Endothelial cell of hepatic sinusoid (primary cell): ENCODE data around the gene NRXN3.

Source experiments
- in situ Hi-C: cut with HindIII; loops from 2 replicates; pipeline ENCODE4 v1.10.0; 2017; ENCODE audit warnings: low sequenced_read_pairs

Gene NRXN3

GRCh38 chr14:79543967-79544697 lies 1374.0 kb downstream of the NRXN3 start:
- in situ Hi-C loops = no loop called here

DNA sequence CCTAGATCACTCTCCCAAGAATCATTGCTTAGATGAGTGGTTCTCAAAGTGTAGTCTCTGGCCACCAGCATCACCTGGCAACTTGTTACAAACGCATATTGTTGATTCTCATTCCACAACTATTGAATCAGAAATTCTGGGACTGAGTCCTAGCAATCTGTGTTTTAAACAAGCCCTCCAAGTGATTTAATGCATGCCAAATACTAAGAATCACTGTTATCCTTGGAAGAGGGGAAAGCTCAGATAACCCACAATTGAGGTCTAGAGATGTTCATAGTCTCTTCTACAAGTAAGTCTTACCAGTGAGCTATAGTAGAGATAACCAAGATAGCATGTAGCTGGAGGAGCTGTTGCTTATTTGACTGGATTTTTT lies 1374.5 kb downstream of the NRXN3 start:
- in situ Hi-C loops = no loop called here

- in situ Hi-C loops = no loop called here
Measured at GRCh38 chr14:79548836-79549235, 1378.7 kb downstream of the NRXN3 start.

DNA sequence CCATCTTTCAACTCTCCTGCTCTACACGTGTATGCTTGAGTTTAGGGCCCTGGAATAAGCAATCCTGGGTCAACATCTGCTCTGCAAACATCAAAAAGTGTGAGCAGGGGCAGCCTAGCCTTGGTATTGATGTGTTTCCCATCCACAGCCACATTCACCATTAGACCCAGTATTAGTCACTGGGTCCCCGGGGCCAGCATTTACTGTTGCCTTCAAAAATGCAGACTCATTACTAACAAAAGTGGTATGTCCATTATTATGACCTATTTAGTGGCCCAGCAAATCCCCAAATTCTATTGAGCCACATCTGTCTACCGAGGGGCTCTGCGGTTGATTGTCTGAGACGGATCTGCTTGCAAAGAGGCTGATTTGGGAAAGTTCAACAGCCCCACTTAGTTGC lies 1379.3 kb downstream of the NRXN3 start:
- in situ Hi-C loops = no loop called here

DNA sequence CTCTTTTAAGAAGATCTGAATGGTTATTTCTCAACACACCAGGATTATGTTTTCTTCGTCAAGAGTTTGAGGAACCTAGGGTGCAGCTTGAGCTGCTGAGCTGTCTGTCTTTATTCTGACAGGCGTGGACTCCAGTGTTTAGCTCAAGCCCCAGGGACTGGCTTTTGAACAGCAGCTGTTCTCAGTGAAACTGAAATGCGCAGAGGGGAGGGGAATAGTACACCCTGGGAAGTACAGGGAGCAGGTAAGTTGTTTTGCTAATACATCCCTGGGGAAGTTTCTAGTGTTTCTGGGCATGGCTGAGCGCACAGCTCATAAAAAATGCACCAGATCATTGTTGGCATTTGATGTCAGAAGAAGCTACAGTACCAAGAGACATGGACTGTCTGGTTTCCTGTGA lies 1381.3 kb downstream of the NRXN3 start:
- in situ Hi-C loops = no loop called here

GRCh38 chr14:79552778-79553177 lies 1382.6 kb downstream of the NRXN3 start:
- in situ Hi-C loops = no loop called here

DNA sequence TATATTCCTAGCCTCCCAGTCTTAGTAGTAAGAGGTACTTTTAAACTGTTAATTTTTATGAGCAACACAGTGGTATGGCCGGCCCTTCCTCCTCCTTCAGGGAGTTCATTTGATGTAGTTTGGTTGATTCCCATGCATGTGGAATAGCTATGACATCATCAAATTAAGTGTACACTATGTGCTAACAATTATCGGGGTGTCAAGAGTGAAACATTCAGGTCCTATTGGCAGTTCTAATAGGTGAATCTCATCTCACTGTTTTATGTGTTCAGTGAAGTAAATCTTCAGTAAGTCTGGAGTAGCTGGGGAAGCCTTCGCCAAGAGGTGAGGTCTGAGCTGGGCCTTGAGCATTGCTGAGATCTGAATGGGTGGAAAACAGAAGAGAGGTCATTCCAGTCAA lies 1384.6 kb downstream of the NRXN3 start:
- in situ Hi-C loops = no loop called here

- in situ Hi-C loops = no loop called here
Measured at GRCh38 chr14:79555429-79555828, 1385.3 kb downstream of the NRXN3 start.

DNA sequence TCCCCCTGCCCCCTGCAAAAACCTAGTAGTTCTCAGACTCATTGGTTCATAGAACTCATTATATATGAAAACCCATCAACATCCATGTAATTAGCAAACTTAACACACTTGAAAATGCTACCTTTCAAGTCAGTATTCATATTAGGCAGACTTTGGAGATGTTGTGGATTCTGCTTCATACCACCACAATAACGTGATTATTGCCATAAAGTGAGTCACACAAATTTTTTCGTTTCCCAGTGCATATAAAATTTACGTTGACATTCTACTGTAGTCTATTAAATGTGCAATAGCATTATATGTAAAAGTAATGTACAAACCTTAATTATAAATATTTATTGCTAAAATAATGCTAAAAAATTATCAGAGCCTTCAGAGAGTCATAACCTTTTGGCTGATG lies 1387.1 kb downstream of the NRXN3 start:
- in situ Hi-C loops = no loop called here

- in situ Hi-C loops = no loop called here
Measured at GRCh38 chr14:79562185-79562584, 1392.0 kb downstream of the NRXN3 start.

GRCh38 chr14:79564371-79564770 lies 1394.2 kb downstream of the NRXN3 start:
- in situ Hi-C loops = no loop called here

DNA sequence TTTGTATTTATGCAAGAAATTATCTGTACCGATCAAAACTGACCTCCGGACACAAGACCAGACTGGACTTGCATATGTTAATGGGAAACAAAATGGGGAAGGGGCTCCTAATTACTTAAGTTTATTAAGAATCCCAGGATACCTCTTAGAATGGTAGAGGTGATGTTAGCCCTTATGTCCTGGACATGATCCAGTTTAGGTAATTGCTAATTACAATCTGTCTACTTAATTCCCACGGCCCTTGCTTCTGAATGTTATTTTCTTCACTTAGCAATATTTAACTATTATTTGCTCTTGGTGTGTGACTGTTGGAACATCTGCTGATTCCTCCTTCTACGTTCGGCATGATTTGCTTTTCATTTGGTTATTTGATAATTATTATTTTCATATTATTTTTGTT lies 1397.1 kb downstream of the NRXN3 start:
- in situ Hi-C loops = no loop called here

DNA sequence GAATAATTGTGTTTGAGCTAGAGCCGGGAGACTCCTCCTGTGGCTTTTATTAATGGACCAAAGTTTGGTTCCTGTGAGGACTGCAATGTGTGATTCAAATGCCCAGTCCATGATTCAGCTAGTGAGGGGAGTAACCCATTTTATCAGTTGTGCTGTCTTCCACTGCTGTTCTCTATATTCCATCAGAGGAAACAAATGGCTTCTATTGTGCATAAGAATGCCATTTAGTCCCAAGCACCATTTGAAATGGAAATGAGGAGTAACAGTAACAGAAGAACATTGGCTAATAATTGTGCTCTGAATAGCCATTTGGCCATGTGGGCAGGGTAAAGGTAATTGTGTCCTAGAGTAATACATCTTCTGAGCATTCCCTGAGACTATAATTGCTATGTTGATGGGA lies 1398.4 kb downstream of the NRXN3 start:
- in situ Hi-C loops = no loop called here

- in situ Hi-C loops = no loop called here
Measured at GRCh38 chr14:79569072-79569471, 1398.9 kb downstream of the NRXN3 start.

DNA sequence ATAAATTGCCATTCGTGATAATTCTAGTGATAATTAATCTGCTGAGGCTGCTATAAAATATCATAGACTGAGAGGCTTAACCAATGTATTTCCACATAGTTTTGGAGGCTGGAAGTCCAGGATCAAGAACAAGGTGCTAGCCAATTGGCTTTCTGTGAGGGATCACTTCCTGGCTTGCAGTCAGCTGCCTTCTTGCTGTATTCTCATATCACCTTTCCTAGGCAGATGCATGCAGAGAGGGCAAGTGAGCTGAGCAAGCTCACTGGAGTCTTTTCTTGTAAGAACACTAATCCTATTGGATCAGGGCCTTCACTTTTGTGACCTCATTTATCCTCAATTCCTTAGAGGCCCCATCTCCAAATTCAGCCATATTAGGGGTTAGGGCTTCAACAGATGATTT lies 1400.5 kb downstream of the NRXN3 start:
- in situ Hi-C loops = no loop called here

GRCh38 chr14:79571366-79571765 lies 1401.2 kb downstream of the NRXN3 start:
- in situ Hi-C loops = no loop called here

GRCh38 chr14:79573486-79573885 lies 1403.3 kb downstream of the NRXN3 start:
- in situ Hi-C loops = no loop called here

DNA sequence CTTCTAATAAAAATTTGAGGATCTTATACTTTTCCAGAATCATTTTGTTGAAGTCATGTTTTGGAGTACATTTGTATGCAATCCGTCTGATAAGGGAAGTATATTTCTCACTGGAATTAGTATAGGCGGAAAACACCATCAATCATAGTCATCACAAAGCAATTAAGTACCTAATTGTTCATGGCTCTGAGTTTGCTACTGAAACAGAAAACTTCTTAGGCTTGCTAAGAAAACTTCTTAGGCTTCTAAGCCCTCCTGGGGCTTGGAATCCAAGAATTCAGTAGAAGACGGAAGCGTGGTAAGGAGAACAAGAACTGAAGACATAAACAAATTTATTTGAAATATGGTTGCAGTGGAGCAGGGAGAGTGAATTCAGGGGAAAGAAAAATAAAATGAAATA lies 1404.9 kb downstream of the NRXN3 start:
- in situ Hi-C loops = no loop called here

GRCh38 chr14:79576424-79576823 lies 1406.3 kb downstream of the NRXN3 start:
- in situ Hi-C loops = no loop called here

- in situ Hi-C loops = no loop called here
Measured at GRCh38 chr14:79578470-79578869, 1408.3 kb downstream of the NRXN3 start.

DNA sequence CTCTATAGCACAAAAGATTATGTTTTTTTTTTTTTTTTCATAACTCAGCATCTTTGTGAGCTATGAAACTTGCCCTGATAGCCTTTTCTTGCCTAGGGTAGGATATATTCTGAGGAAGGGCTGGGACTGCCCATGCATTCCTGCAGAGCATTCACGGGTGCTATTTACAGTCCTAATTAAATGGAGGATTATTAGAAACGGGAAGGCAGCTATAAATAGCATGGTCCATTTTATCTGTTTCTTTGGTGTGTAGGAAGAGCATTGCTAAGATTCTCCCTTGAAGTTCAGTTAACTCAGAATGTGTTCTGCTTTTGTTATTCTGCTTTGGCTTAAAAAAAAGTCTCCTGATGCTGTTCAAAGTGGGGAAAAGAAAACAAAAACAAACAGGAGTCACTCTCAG lies 1410.2 kb downstream of the NRXN3 start:
- in situ Hi-C loops = no loop called here

DNA sequence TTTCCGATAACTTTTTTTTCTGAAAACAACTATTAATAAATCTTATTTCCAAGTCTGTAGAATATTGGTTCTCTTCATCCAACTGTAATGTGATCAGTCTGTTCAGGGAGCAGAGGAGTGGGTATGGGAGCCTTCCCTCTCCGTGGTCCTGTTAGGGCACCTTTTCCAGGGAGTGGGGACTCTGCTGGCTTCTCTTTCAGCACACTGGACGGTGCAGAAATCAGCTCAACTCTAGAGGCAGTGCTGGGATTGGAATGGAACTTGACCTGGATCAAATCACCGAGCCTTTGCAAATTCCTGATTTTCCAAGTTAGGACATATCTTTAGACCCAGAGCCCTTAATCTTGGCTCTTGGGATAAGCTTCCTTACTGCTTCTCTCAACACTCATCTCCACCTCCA lies 1410.7 kb downstream of the NRXN3 start:
- in situ Hi-C loops = no loop called here

- in situ Hi-C loops = no loop called here
Measured at GRCh38 chr14:79581912-79582576, 1411.9 kb downstream of the NRXN3 start.
